ENCODE measurements around the gene BTBD19.
"Not testable (repeated sequence)": the region's sequence is repeated elsewhere in the genome, so short reads cannot be mapped to it uniquely, and the experiment has no call there.

Gene BTBD19

GRCh38 chr1:44828003-44828651, 19.8 kb downstream of the BTBD19 start:
- no peak for DNase-seq (ENCODE audit: low read depth)

GRCh38 chr1:44828841-44829440, 20.6 kb downstream of the BTBD19 start:
- DNase-seq (ENCODE audit: low read depth): no peak

GRCh38 chr1:44829506-44830384, 21.4 kb downstream of the BTBD19 start:
- no peak for DNase-seq (ENCODE audit: low read depth)

- DNase-seq (ENCODE audit: low read depth): no peak
These were observed 22.6 kb downstream of the BTBD19 start for GRCh38 chr1:44830900-44831304.

- no peak for DNase-seq (ENCODE audit: low read depth)
These were observed 23.2 kb downstream of the BTBD19 start for GRCh38 chr1:44831516-44831915.

- no peak for DNase-seq (ENCODE audit: low read depth)
These were observed 23.9 kb downstream of the BTBD19 start for GRCh38 chr1:44832056-44832705.

GRCh38 chr1:44834328-44834727, 26.0 kb downstream of the BTBD19 start:
- DNase-seq (ENCODE audit: low read depth): no peak

GRCh38 chr1:44835738-44836675, 27.7 kb downstream of the BTBD19 start:
- no peak for DNase-seq (ENCODE audit: low read depth)

GRCh38 chr1:44838294-44838693, 30.0 kb downstream of the BTBD19 start:
- not testable (repeated sequence) for DNase-seq (ENCODE audit: low read depth)

GRCh38 chr1:44839576-44839975, 31.3 kb downstream of the BTBD19 start:
- DNase-seq (ENCODE audit: low read depth): no peak

- DNase-seq (ENCODE audit: low read depth): no peak
These were observed 34.2 kb downstream of the BTBD19 start for GRCh38 chr1:44842486-44842861.

- DNase-seq (ENCODE audit: low read depth): no peak
These were observed 34.7 kb downstream of the BTBD19 start, which contains the start of gene PTCH2 for GRCh38 chr1:44842862-44843655. Gene PTCH2 (minus strand): TSS chr1:44843253. CDS start chr1:44842932, 321 bp downstream.

GRCh38 chr1:44846985-44847384, 38.7 kb downstream of the BTBD19 start:
- no peak for DNase-seq (ENCODE audit: low read depth)

GRCh38 chr1:44847845-44848244, 39.5 kb downstream of the BTBD19 start:
- DNase-seq (ENCODE audit: low read depth): no peak

- no peak for DNase-seq (ENCODE audit: low read depth)
These were observed 40.3 kb downstream of the BTBD19 start for GRCh38 chr1:44848456-44849181.

- no peak for DNase-seq (ENCODE audit: low read depth)
These were observed 41.3 kb downstream of the BTBD19 start for GRCh38 chr1:44849575-44850132.

- no peak for DNase-seq (ENCODE audit: low read depth)
These were observed 43.0 kb downstream of the BTBD19 start for GRCh38 chr1:44851308-44851707.

- no peak for DNase-seq (ENCODE audit: low read depth)
These were observed 44.9 kb downstream of the BTBD19 start for GRCh38 chr1:44853201-44853600.

- no peak for DNase-seq (ENCODE audit: low read depth)
These were observed 46.6 kb downstream of the BTBD19 start for GRCh38 chr1:44854970-44855369.
